GM12878 (cell line): ENCODE measurements around the gene TM4SF18. TPM values are rescaled to one million over a fixed set of nuclear protein-coding genes. Genes with fewer than 3 reads are reported as not detected.

Source experiments
- ATAC-seq: fragments of 200-7000 bp; cut with Tn5 transposase; 3 replicates; pipeline ENCODE4 v1.9.1; 2020; ENCODE audit warnings: mild to moderate bottlenecking, moderate library complexity
- BruUV-seq: library from RNA; stranded (reverse); fragments of 400-500 nt; replicated peaks from 2 replicates; lab custom pipeline; 2021; lab: Mats Ljungman, UMichigan
- CTCF ChIA-PET: fragments of 300-600 bp; sonication (Branson Sonifier 250); formaldehyde crosslinking; extraction: SDS; loops from one replicate; lab custom pipeline; 2021; ENCODE audit warnings: inconsistent platforms; lab: Yijun Ruan, JAX
- POLR2A ChIA-PET: fragments of 350-600 bp; formaldehyde crosslinking; extraction: SDS; loops from one replicate; lab custom pipeline; 2021; ENCODE audit warnings: inconsistent platforms; lab: Charles Lee
- RAD21 ChIA-PET: fragments of 300-600 bp; sonication (Branson Sonifier 250); formaldehyde crosslinking; loops from one replicate; lab custom pipeline; 2023; ENCODE audit warnings: antibody characterized with exemption; ENCODE audit not compliant: unreplicated experiment; lab: Charles Lee
- SMC1A ChIA-PET: fragments of 300-600 bp; sonication (Branson Sonifier 250); formaldehyde crosslinking; loops from one replicate; lab custom pipeline; 2023; ENCODE audit not compliant: unreplicated experiment, uncharacterized antibody; lab: Charles Lee
- DNase-seq: peaks from one replicate; pipeline ENCODE4 v3.0.0-alpha.2; 2011; ENCODE audit warnings: low read depth, low spot score
- FAIRE-seq: peaks from 3 replicates; lab custom pipeline; 2011; peaks lifted over from hg19 to GRCh38; lab: Jason Lieb, UNC
- H2AFZ ChIP-seq: 2 replicates; pipeline ENCODE4 v1.6.0; 2011; ENCODE audit warnings: low read depth, low read length, control low read depth; ENCODE audit not compliant: control insufficient read depth
- H3K27ac ChIP-seq: 2 replicates; pipeline ENCODE4 v1.5.1; 2011; ENCODE audit warnings: control low read depth; ENCODE audit not compliant: control insufficient read depth, insufficient read depth
- H3K27me3 ChIP-seq, 2 experiments: replicated peaks in 1 of 2; 2 replicates each; pipeline versions ENCODE4 v1.6.0 to v1.6.1; 2011; ENCODE audit warnings: low read length in 1 of 2; ENCODE audit not compliant: control insufficient read depth in 2 of 2, insufficient read depth in 2 of 2
- H3K36me3 ChIP-seq, 2 experiments: 2 replicates each; pipeline ENCODE4 v1.5.1; 2011; ENCODE audit warnings: low read length in 1 of 2; ENCODE audit not compliant: control insufficient read depth in 2 of 2, insufficient read depth in 2 of 2
- H3K4me1 ChIP-seq: 2 replicates; pipeline ENCODE4 v1.6.1; 2011; ENCODE audit warnings: mild to moderate bottlenecking, low read length, moderate library complexity, mixed read lengths; ENCODE audit not compliant: control insufficient read depth, insufficient read depth
- H3K4me2 ChIP-seq: 2 replicates; pipeline ENCODE4 v1.6.0; 2011; ENCODE audit warnings: control low read depth; ENCODE audit not compliant: control insufficient read depth, insufficient read depth
- H3K4me3 ChIP-seq: fragments of 200-600 bp; sonication (generic); 2 replicates; pipeline ENCODE4 v1.5.1; 2016
- H3K79me2 ChIP-seq: 2 replicates; pipeline ENCODE4 v1.6.0; 2011; ENCODE audit warnings: low read length; ENCODE audit not compliant: control insufficient read depth, insufficient read depth
- H3K9ac ChIP-seq: 2 replicates; pipeline ENCODE4 v1.8.0; 2011; ENCODE audit warnings: low read length, control low read depth, mixed read lengths; ENCODE audit not compliant: control insufficient read depth, insufficient read depth
- H3K9me3 ChIP-seq: replicated peaks from 3 replicates; pipeline ENCODE4 v1.5.1; 2011; ENCODE audit warnings: mild to moderate bottlenecking, low read length; ENCODE audit not compliant: control insufficient read depth, insufficient read depth
- H4K20me1 ChIP-seq: 2 replicates; pipeline ENCODE4 v1.6.0; 2011; ENCODE audit not compliant: control insufficient read depth, insufficient read depth
- BCL11A ChIP-seq: IDR thresholded peaks from 2 replicates; pipeline ENCODE4 v1.6.1; 2011; ENCODE audit warnings: low read depth, low read length
- CHD2 ChIP-seq: IDR thresholded peaks from 2 replicates; pipeline ENCODE4 v1.6.1; 2011; ENCODE audit warnings: low read depth, low read length, improper control_type of control experiment, borderline replicate concordance
- DPF2 ChIP-seq: fragments of 450-650 bp; IDR thresholded peaks from 2 replicates; pipeline ENCODE4 v1.6.1; 2017; ENCODE audit warnings: mild to moderate bottlenecking
- HCFC1 ChIP-seq: fragments of 150-350 bp; IDR thresholded peaks from 2 replicates; pipeline ENCODE4 v1.6.1; 2014; ENCODE audit warnings: low read length
- MYB ChIP-seq: fragments of 150-350 bp; IDR thresholded peaks from 2 replicates; pipeline ENCODE4 v1.6.1; 2014; ENCODE audit warnings: mild to moderate bottlenecking, low read depth, low read length, borderline replicate concordance
- POLR2AphosphoS2 ChIP-seq: IDR thresholded peaks from 2 replicates; pipeline ENCODE4 v1.6.1; 2011; ENCODE audit warnings: low read depth, mild to moderate bottlenecking, low read length, improper control_type of control experiment, moderate library complexity
- RAD21 ChIP-seq: IDR thresholded peaks from 2 replicates; pipeline ENCODE4 v1.6.1; 2011; ENCODE audit warnings: mild to moderate bottlenecking, low read depth, low read length, moderate library complexity; ENCODE audit not compliant: insufficient read depth
- SIN3A ChIP-seq: IDR thresholded peaks from 2 replicates; pipeline ENCODE4 v1.6.1; 2012; ENCODE audit warnings: low read depth, low read length, improper control_type of control experiment
- SIX5 ChIP-seq: IDR thresholded peaks from 2 replicates; pipeline ENCODE4 v1.6.1; 2011; ENCODE audit warnings: mild to moderate bottlenecking, low read depth, low read length, moderate library complexity; ENCODE audit not compliant: severe bottlenecking
- STAT1 ChIP-seq: fragments of 450-650 bp; conservative IDR thresholded peaks from 2 replicates; pipeline ENCODE4 v1.6.1; 2014; ENCODE audit warnings: antibody characterized with exemption, mild to moderate bottlenecking
- STAT3 ChIP-seq: IDR thresholded peaks from 2 replicates; pipeline ENCODE4 v1.6.1; 2011; ENCODE audit warnings: low read depth, low read length, improper control_type of control experiment
- ZNF207 ChIP-seq: fragments of 450-650 bp; IDR thresholded peaks from 2 replicates; pipeline ENCODE4 v1.6.1; 2014; ENCODE audit warnings: antibody characterized with exemption, mild to moderate bottlenecking, borderline replicate concordance
- WGBS: methylation state at CpG from one replicate; pipeline ENCODE4 v1.1.6; 2016; ENCODE audit warnings: low lambda C conversion rate; ENCODE audit not compliant: insufficient replicate concordance, insufficient coverage; ENCODE audit errors: missing lambda C conversion rate; 5-methylcytosine and 5-hydroxymethylcytosine counted together
- in situ Hi-C: fragments of 300-500 bp; cut with MboI; formaldehyde crosslinking; loops from 9 replicates; pipeline ENCODE4 v1.14.3; 2018; ENCODE audit warnings: mixed read lengths
- intact Hi-C: fragments of 100-400 bp; cut with micrococcal nuclease; formaldehyde crosslinking; loops from one replicate; pipeline ENCODE4 v1.14.2; 2022; ENCODE audit not compliant: unreplicated experiment
- polyA plus RNA-seq, 11 experiments: library from polyadenylated mRNA; depleted of rRNA in 4 of 11; unstranded in 6 of 11; stranded (reverse) in 5 of 11; fragments of >200 nt; fragmentation: Nextera tagmentation in 4 of 11; fragmentation: Illumina TruSeq in 1 of 11; extraction: Ambion mirVana in 4 of 11; extraction: Trizol in 1 of 11; gene quantifications; 1 replicate in 1 of 11; 2 replicates in 10 of 11; pipeline versions ENCODE4 v1.2.1 to v1.2.3, GENCODE V29; 2011 to 2016; ENCODE audit warnings: inconsistent platforms in 2 of 11, missing spikeins in 2 of 11, low read depth in 1 of 11
- total RNA-seq, 4 experiments: library from RNA; depleted of rRNA in 3 of 4; stranded (reverse); fragments of >200 nt in 3 of 4; fragmentation: Illumina TruSeq in 1 of 4; extraction: Trizol in 1 of 4; gene quantifications; 2 replicates each; pipeline versions ENCODE4 v1.2.1 to v1.2.3, GENCODE V29; 2013 to 2021
- TF ChIP-seq, protein P1 (sequence below): fragments of 450-650 bp; IDR thresholded peaks from 2 replicates; pipeline ENCODE4 v1.6.1; 2017; ENCODE audit warnings: mild to moderate bottlenecking, moderate library complexity
- TF ChIP-seq, protein P2 (sequence below): IDR thresholded peaks from 2 replicates; pipeline ENCODE4 v1.6.1; 2011; ENCODE audit warnings: low read depth, mild to moderate bottlenecking, low read length, moderate library complexity, borderline replicate concordance; ENCODE audit errors: extremely low read depth
- TF ChIP-seq, protein P3 (sequence below): IDR thresholded peaks from 2 replicates; pipeline ENCODE4 v1.6.1; 2012; ENCODE audit warnings: low read length, inconsistent platforms
- TF ChIP-seq, protein P4 (sequence below): IDR thresholded peaks from 2 replicates; pipeline ENCODE4 v1.6.1; 2012; ENCODE audit warnings: mild to moderate bottlenecking, low read depth, low read length

The TM4SF18 gene
- total and polyA plus RNA-seq, 10 of the 15 experiments (the other 5 are each of a cell fraction or from before 2014, with no cell fraction given), result 0.01 TPM; not detected in 9

DNA sequence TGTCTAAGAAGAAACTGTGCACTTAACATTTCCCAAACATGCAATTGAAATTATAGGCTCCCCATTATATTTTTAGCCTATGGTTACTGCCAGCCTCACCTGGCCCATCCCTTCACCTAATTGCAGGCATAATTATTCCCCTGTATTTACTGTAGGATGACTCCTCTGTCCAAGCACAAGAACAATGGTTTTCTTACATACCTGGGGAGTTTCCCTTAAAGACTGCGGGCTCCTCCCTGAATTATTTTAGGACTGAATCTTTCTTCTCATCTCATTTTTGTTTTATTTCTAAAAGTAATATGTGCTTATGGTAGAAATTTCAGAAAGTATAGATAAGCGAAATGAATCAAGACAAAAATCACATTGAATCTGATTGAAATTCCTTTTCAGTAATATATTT, 32.6 kb upstream of the TM4SF18 start:
- in situ Hi-C loops, result no loop called here
- Histone ChIP-seq H3K9ac (no peak overlapping the region), H3K79me2 (no peaks in the 10 kb centered on the region), H3K4me3 (no peak overlapping the region), H3K4me2 (no peak overlapping the region), H3K4me1 (no peaks in the 10 kb centered on the region), H3K9me3 (no peaks in the 10 kb centered on the region), H3K27me3 (no peaks in the 10 kb centered on the region; a peak in 1 of 4 replicates), H2AFZ (no peak overlapping the region)
- WGBS, result 5% methylated on average over 2 of the region's 2 CpGs
- RAD21 ChIA-PET, result no interaction called here
- BruUV-seq, result no TSS peak
- POLR2A ChIA-PET, result no interaction called here
- FAIRE-seq (no peak), DNase-seq (no peak), ATAC-seq (no peak)
- CTCF ChIA-PET, result no interaction called here
- SMC1A ChIA-PET, result no interaction called here
- intact Hi-C loops, result no loop called here
- TF ChIP-seq, protein P1, sequence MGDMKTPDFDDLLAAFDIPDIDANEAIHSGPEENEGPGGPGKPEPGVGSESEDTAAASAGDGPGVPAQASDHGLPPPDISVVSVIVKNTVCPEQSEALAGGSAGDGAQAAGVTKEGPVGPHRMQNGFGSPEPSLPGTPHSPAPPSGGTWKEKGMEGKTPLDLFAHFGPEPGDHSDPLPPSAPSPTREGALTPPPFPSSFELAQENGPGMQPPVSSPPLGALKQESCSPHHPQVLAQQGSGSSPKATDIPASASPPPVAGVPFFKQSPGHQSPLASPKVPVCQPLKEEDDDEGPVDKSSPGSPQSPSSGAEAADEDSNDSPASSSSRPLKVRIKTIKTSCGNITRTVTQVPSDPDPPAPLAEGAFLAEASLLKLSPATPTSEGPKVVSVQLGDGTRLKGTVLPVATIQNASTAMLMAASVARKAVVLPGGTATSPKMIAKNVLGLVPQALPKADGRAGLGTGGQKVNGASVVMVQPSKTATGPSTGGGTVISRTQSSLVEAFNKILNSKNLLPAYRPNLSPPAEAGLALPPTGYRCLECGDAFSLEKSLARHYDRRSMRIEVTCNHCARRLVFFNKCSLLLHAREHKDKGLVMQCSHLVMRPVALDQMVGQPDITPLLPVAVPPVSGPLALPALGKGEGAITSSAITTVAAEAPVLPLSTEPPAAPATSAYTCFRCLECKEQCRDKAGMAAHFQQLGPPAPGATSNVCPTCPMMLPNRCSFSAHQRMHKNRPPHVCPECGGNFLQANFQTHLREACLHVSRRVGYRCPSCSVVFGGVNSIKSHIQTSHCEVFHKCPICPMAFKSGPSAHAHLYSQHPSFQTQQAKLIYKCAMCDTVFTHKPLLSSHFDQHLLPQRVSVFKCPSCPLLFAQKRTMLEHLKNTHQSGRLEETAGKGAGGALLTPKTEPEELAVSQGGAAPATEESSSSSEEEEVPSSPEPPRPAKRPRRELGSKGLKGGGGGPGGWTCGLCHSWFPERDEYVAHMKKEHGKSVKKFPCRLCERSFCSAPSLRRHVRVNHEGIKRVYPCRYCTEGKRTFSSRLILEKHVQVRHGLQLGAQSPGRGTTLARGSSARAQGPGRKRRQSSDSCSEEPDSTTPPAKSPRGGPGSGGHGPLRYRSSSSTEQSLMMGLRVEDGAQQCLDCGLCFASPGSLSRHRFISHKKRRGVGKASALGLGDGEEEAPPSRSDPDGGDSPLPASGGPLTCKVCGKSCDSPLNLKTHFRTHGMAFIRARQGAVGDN, result no peak
- TF ChIP-seq ZNF207 (no peak), MYB (no peak), HCFC1 (no peak), STAT3 (no peak), STAT1 (no peak), POLR2AphosphoS2 (no peak), SIN3A (no peak), RAD21 (no peak), DPF2 (no peak), CHD2 (no peak), BCL11A (no peak), SIX5 (no peak)
- TF ChIP-seq, protein P2, sequence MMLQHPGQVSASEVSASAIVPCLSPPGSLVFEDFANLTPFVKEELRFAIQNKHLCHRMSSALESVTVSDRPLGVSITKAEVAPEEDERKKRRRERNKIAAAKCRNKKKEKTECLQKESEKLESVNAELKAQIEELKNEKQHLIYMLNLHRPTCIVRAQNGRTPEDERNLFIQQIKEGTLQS, result no peak
- TF ChIP-seq, protein P3, sequence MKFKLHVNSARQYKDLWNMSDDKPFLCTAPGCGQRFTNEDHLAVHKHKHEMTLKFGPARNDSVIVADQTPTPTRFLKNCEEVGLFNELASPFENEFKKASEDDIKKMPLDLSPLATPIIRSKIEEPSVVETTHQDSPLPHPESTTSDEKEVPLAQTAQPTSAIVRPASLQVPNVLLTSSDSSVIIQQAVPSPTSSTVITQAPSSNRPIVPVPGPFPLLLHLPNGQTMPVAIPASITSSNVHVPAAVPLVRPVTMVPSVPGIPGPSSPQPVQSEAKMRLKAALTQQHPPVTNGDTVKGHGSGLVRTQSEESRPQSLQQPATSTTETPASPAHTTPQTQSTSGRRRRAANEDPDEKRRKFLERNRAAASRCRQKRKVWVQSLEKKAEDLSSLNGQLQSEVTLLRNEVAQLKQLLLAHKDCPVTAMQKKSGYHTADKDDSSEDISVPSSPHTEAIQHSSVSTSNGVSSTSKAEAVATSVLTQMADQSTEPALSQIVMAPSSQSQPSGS, result no peak
- TF ChIP-seq, protein P4, sequence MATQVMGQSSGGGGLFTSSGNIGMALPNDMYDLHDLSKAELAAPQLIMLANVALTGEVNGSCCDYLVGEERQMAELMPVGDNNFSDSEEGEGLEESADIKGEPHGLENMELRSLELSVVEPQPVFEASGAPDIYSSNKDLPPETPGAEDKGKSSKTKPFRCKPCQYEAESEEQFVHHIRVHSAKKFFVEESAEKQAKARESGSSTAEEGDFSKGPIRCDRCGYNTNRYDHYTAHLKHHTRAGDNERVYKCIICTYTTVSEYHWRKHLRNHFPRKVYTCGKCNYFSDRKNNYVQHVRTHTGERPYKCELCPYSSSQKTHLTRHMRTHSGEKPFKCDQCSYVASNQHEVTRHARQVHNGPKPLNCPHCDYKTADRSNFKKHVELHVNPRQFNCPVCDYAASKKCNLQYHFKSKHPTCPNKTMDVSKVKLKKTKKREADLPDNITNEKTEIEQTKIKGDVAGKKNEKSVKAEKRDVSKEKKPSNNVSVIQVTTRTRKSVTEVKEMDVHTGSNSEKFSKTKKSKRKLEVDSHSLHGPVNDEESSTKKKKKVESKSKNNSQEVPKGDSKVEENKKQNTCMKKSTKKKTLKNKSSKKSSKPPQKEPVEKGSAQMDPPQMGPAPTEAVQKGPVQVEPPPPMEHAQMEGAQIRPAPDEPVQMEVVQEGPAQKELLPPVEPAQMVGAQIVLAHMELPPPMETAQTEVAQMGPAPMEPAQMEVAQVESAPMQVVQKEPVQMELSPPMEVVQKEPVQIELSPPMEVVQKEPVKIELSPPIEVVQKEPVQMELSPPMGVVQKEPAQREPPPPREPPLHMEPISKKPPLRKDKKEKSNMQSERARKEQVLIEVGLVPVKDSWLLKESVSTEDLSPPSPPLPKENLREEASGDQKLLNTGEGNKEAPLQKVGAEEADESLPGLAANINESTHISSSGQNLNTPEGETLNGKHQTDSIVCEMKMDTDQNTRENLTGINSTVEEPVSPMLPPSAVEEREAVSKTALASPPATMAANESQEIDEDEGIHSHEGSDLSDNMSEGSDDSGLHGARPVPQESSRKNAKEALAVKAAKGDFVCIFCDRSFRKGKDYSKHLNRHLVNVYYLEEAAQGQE, result no peak
- TF ChIP-seq, all 136 proteins: peak for 0
- Histone ChIP-seq H3K36me3 (no peaks in the 10 kb centered on the region), H3K27ac (no peak overlapping the region), H4K20me1 (no peaks in the 10 kb centered on the region)
